H1 (cell line): Measurements from ENCODE around the gene ARMC7.

Source experiments
- EP300 ChIP-seq, 2 experiments: IDR thresholded peaks; 1 replicate in 1 of 2; 2 replicates in 1 of 2; pipeline ENCODE4 v1.6.1; 2011 to 2012; ENCODE audit warnings: low read depth in 2 of 2, low read length in 2 of 2, mild to moderate bottlenecking in 2 of 2, borderline replicate concordance in 1 of 2, inconsistent platforms in 1 of 2, moderate library complexity in 1 of 2
- EZH2 ChIP-seq: fragments of 200-600 bp; sonication (generic); IDR thresholded peaks from 2 replicates; pipeline ENCODE4 v1.7.1; 2012; ENCODE audit warnings: low read depth, mild to moderate bottlenecking, moderate library complexity, low read length, inconsistent platforms; ENCODE audit not compliant: severe bottlenecking
- JUND ChIP-seq: IDR thresholded peaks from 2 replicates; pipeline ENCODE4 v1.6.1; 2011; ENCODE audit warnings: mild to moderate bottlenecking, improper control_type of control experiment, low read length
- NRF1 ChIP-seq: IDR thresholded peaks from 2 replicates; pipeline ENCODE4 v1.6.1; 2011; ENCODE audit warnings: mild to moderate bottlenecking, low read depth, low read length, improper control_type of control experiment
- PHF8 ChIP-seq: fragments of 200-600 bp; sonication (generic); conservative IDR thresholded peaks from 2 replicates; pipeline ENCODE4 v1.7.1; 2012; ENCODE audit warnings: low read depth, mild to moderate bottlenecking, inconsistent platforms, low read length, moderate library complexity
- POLR2A ChIP-seq, 2 experiments: IDR thresholded peaks; 1 replicate in 1 of 2; 2 replicates in 1 of 2; pipeline ENCODE4 v1.6.1; 2011; ENCODE audit warnings: low read depth in 2 of 2, low read length in 2 of 2, mild to moderate bottlenecking in 2 of 2; ENCODE audit errors: control extremely low read depth in 1 of 2
- RAD21 ChIP-seq, 2 experiments: IDR thresholded peaks in 1 of 2; conservative IDR thresholded peaks in 1 of 2; 2 replicates each; pipeline ENCODE4 v1.6.1; 2011; ENCODE audit warnings: low read depth in 2 of 2, low read length in 2 of 2, improper control_type of control experiment in 1 of 2, inconsistent platforms in 1 of 2, mild to moderate bottlenecking in 1 of 2, moderate library complexity in 1 of 2
- RNF2 ChIP-seq: fragments of 200-900, 300-1000 bp; sonication (generic); IDR thresholded peaks from 2 replicates; pipeline ENCODE4 v1.7.1; 2016; ENCODE audit warnings: borderline replicate concordance, low read depth, mild to moderate bottlenecking, antibody characterized with exemption, low read length; ENCODE audit not compliant: poor library complexity, severe bottlenecking; ENCODE audit errors: missing control alignments
- SIN3A ChIP-seq, 2 experiments: IDR thresholded peaks in 1 of 2; conservative IDR thresholded peaks in 1 of 2; 2 replicates each; pipeline ENCODE4 v1.6.1; 2011 to 2012; ENCODE audit warnings: low read length in 2 of 2, improper control_type of control experiment in 1 of 2, low read depth in 1 of 2, mild to moderate bottlenecking in 1 of 2
- SUZ12 ChIP-seq: fragments of 200-600 bp; sonication (generic); IDR thresholded peaks from 2 replicates; pipeline ENCODE4 v1.6.1; 2012; ENCODE audit warnings: mild to moderate bottlenecking, inconsistent platforms, low read length, moderate library complexity, mixed read lengths
- YY1 ChIP-seq: IDR thresholded peaks from 2 replicates; pipeline ENCODE4 v1.6.1; 2011; ENCODE audit warnings: low read depth, mild to moderate bottlenecking, low read length
- TF ChIP-seq, protein P1 (sequence below), 3 experiments: IDR thresholded peaks; 1 replicate in 2 of 3; 2 replicates in 1 of 3; pipeline versions ENCODE4 v1.5.1 to v1.6.1; 2011; ENCODE audit warnings: low read length in 3 of 3, mild to moderate bottlenecking in 3 of 3, inconsistent platforms in 2 of 3, low read depth in 1 of 3, moderate library complexity in 1 of 3; ENCODE audit not compliant: insufficient read depth in 1 of 3; ENCODE audit errors: control extremely low read depth in 1 of 3
- TF ChIP-seq, protein P2 (sequence below): IDR thresholded peaks from 2 replicates; pipeline ENCODE4 v1.6.1; 2012; ENCODE audit warnings: inconsistent platforms

DNA sequence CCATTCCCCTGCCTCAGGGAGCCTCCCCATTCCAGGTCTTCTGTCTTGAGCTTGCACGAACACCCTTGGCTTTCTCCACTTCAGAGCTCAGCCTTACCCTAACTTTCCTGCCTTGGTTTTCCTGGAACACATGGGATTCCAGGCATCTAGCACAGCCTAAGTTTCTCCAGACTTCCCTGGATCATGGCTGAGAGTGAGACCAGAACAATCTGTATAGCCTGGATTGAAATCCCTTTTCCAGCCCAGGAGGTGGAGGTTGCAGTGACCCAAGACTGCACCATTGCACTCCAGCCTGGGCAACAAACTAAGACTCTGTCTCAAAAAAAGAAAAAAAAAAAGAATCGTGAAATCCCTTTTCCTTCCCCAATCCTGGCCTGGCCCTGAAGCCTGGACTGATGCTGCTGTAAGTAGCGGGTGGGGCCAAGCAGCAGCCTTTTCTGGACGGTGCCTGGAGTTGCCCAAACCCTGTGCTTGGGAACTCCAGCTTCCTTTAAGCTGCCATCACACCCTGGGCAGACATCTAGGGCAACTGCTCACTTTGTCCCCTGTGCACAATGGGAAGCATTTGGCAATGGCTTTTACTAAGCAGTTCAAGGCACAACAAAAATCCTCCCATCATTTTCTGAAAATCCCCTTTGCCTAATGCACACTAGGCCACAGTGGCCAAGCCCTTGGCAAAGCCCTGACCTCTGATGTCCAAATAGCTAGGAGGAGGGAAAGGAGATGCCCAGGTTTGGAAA, 34.0 kb upstream of the ARMC7 start:
- TF ChIP-seq, protein P1, sequence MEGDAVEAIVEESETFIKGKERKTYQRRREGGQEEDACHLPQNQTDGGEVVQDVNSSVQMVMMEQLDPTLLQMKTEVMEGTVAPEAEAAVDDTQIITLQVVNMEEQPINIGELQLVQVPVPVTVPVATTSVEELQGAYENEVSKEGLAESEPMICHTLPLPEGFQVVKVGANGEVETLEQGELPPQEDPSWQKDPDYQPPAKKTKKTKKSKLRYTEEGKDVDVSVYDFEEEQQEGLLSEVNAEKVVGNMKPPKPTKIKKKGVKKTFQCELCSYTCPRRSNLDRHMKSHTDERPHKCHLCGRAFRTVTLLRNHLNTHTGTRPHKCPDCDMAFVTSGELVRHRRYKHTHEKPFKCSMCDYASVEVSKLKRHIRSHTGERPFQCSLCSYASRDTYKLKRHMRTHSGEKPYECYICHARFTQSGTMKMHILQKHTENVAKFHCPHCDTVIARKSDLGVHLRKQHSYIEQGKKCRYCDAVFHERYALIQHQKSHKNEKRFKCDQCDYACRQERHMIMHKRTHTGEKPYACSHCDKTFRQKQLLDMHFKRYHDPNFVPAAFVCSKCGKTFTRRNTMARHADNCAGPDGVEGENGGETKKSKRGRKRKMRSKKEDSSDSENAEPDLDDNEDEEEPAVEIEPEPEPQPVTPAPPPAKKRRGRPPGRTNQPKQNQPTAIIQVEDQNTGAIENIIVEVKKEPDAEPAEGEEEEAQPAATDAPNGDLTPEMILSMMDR (IDR thresholded peaks at IDR 0.05; ENCODE audit: control extremely low read depth in 1 of 3, insufficient read depth in 1 of 3, low read depth in 1 of 3, low read length in 3 of 3) = no peak
- TF ChIP-seq POLR2A (IDR thresholded peaks at IDR 0.05; ENCODE audit: control extremely low read depth in 1 of 2, low read depth in 2 of 2, low read length in 2 of 2) (no peak), EP300 (IDR thresholded peaks at IDR 0.05; ENCODE audit: borderline replicate concordance in 1 of 2, low read depth in 2 of 2, low read length in 2 of 2) (no peak), EZH2 (no peak), RAD21 (IDR thresholded peaks at IDR 0.05 in 1 of 2, conservative IDR thresholded peaks at IDR 0.05 in 1 of 2; ENCODE audit: low read depth in 2 of 2, low read length in 2 of 2) (no peak), SUZ12 (no peak), YY1 (no peak), JUND (no peak), NRF1 (no peak), PHF8 (no peak), RNF2 (no peak), SIN3A (conservative IDR thresholded peaks at IDR 0.05 in 1 of 2, IDR thresholded peaks at IDR 0.05 in 1 of 2; ENCODE audit: low read depth in 1 of 2, low read length in 2 of 2) (no peak)
- TF ChIP-seq, protein P2, sequence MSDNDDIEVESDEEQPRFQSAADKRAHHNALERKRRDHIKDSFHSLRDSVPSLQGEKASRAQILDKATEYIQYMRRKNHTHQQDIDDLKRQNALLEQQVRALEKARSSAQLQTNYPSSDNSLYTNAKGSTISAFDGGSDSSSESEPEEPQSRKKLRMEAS = no peak
